LNCAP (cell line): ENCODE results near the gene FAM98A.

Source experiments
- CTCF ChIP-seq: fragments of 450-650 bp; IDR thresholded peaks from 2 replicates; pipeline ENCODE4 v1.5.1; 2017; ENCODE audit warnings: mild to moderate bottlenecking

FAM98A gene

GRCh38 chr2:33577668-33578067, 21.4 kb downstream of the FAM98A start:
- TF ChIP-seq CTCF: no peak

GRCh38 chr2:33577084-33577483, 22.0 kb downstream of the FAM98A start:
- no peak for TF ChIP-seq CTCF

DNA sequence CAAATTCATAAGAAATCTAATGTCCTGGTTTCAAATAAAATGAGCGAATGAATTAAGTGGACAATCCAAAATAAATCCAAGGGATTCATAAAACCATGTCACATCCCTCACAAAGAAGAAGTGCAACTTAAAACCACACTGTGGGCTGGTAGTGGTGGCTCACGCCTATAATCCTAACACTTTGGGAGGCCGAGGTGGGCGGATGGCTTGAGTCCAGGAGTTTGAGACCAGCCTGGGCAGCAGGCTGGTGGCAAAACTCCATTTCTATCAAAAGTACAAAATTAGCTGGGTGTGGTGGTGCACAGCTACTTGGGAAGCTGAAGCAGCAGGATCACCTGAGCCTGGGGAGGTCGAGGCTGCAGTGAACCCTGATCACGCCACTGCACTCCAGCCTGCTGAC, 25.4 kb downstream of the FAM98A start:
- TF ChIP-seq CTCF: no peak

GRCh38 chr2:33570681-33571080, 28.4 kb downstream of the FAM98A start:
- no peak for TF ChIP-seq CTCF

- TF ChIP-seq CTCF: no peak
These were observed 37.2 kb downstream of the FAM98A start for GRCh38 chr2:33561872-33562271.

DNA sequence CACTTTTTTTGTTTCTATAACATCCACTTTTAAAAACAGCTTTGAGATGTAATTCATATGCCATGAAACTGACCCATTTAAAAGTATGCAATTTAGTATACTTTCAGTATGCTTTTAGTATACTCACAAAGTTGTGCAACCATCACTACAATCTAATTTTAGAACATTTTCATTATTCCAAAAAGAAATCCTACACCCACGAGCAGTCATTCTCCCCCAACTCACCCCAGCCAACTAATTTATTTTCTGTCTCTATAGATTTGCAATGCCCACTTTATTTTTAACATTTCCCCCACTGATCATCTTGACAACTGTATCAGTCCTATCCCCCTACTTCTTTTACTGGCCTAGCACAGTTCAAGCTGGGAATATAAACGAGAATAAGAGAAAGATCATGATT, 39.1 kb downstream of the FAM98A start:
- no peak for TF ChIP-seq CTCF

DNA sequence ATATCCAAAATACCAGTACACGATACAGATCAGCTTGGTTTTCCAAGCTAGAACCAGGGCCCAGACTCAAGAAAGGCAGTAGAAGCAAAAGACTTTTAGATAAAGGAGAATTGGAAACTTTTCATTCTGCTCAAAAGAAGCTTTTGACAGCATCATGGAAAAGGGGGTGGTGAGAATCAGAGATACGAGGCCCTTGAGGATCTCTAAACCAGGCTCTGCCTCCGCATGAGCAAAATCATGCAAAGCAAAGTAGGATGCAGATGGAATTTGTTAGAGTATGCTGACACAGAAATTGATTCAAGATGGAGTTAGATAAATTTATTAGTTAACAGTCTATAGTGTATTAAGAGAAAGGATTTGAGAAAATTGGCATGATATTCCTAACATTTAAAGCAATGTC, 39.8 kb downstream of the FAM98A start:
- TF ChIP-seq CTCF: no peak

DNA sequence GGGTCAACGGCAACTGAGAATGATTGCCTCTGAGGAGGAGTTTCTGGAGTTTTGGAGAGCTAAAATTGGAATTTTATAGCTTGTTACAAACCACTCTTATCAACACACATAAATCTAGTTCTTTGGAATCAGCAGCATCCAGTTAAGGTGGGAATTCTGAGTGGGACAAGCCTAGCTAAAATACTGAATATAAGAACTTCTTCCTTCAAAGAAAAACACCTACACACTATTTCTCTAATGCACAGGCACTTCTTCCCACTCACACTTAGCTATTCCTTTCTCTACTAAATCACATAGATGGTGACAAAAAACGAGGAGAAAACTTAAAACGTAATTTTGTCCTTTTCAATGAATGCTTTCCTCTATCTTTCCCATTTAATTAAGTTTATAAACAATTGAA, 43.4 kb downstream of the FAM98A start:
- no peak for TF ChIP-seq CTCF
